Spleen (tissue), 11 donors: ENCODE measurements around the gene EZH1. TPM values are rescaled to one million over a fixed set of nuclear protein-coding genes. Genes with fewer than 3 reads are reported as not detected.

Source experiments
- DNase-seq: peaks from one replicate; pipeline ENCODE4 v3.0.0-alpha.2; 2020
- H3K27ac ChIP-seq, 8 donors: fragments of 200-600 bp; sonication (generic) in 7 of 8; 1 replicate in 4 of 8; 2 replicates in 4 of 8; pipeline versions ENCODE4 v1.5.0 to v1.8.0; 2016 to 2021; ENCODE audit warnings: inconsistent platforms in 4 of 8, mild to moderate bottlenecking in 4 of 8, moderate library complexity in 1 of 8
- H3K27me3 ChIP-seq, 7 donors: fragments of 200-600 bp; sonication (generic) in 6 of 7; replicated peaks in 1 of 7; 1 replicate in 4 of 7; 2 replicates in 3 of 7; pipeline versions ENCODE4 v1.5.0 to v1.8.0; 2016 to 2021; ENCODE audit warnings: inconsistent platforms in 3 of 7, mild to moderate bottlenecking in 1 of 7
- H3K36me3 ChIP-seq, 6 donors: fragments of 200-600 bp; sonication (generic) in 5 of 6; 1 replicate in 4 of 6; 2 replicates in 2 of 6; pipeline versions ENCODE4 v1.5.0 to v1.8.0; 2016 to 2021; ENCODE audit warnings: inconsistent platforms in 2 of 6
- H3K4me1 ChIP-seq, 6 donors: fragments of 200-600 bp; sonication (generic) in 5 of 6; 1 replicate in 3 of 6; 2 replicates in 3 of 6; pipeline versions ENCODE4 v1.5.0 to v1.8.0; 2016 to 2021; ENCODE audit warnings: inconsistent platforms in 3 of 6
- H3K4me3 ChIP-seq, 8 donors: fragments of 200-600 bp; sonication (generic) in 7 of 8; 1 replicate in 4 of 8; 2 replicates in 4 of 8; pipeline versions ENCODE4 v1.5.0 to v1.8.0; 2016 to 2021; ENCODE audit warnings: inconsistent platforms in 4 of 8, mild to moderate bottlenecking in 4 of 8, moderate library complexity in 2 of 8
- H3K9me3 ChIP-seq, 8 donors: fragments of 200-600 bp; sonication (generic) in 7 of 8; 1 replicate in 4 of 8; 2 replicates in 4 of 8; pipeline versions ENCODE4 v1.5.0 to v1.8.0; 2016 to 2021; ENCODE audit warnings: inconsistent platforms in 4 of 8
- POLR2A ChIP-seq, 3 donors: fragments of 450-650 bp; IDR thresholded peaks; one replicate each; pipeline ENCODE4 v1.5.1; 2017; ENCODE audit warnings: antibody characterized with exemption in 3 of 3, mild to moderate bottlenecking in 1 of 3
- POLR2AphosphoS5 ChIP-seq, 3 donors: sonication (generic); formaldehyde crosslinking; IDR thresholded peaks; one replicate each; pipeline ENCODE4 v1.5.1; 2017; ENCODE audit warnings: antibody characterized with exemption in 3 of 3
- WGBS, 5 donors: extraction: QIAGEN DNeasy Blood & Tissue Kit in 3 of 5; methylation state at CpG; one replicate each; pipeline versions ENCODE4 v1.1.5 to v1.1.7; 2013 to 2018; 5-methylcytosine and 5-hydroxymethylcytosine counted together
- intact Hi-C: fragments of 100-400 bp; cut with DNase I; formaldehyde crosslinking; loops from one replicate; pipeline ENCODE4 v1.15.0; 2023; ENCODE audit warnings: low total_unique reads
- polyA plus RNA-seq, 3 donors: library from polyadenylated mRNA; stranded (reverse); fragments of 200-250 nt; gene quantifications; one replicate each; pipeline ENCODE4 v1.2.1, GENCODE V29; 2013
- total RNA-seq, 7 donors: library from RNA; depleted of rRNA in 3 of 7; stranded (reverse); fragments of >200 nt in 3 of 7; fragmentation: NEBNext Ultra II Directional in 4 of 7; extraction: Animal tissue kit (Norgen Biotek cat#: 25700) in 4 of 7; gene quantifications; one replicate each; pipeline versions ENCODE4 v1.1.0 to v1.2.1, GENCODE V29; 2016 to 2021
- TF ChIP-seq, protein P1 (sequence below), 11 experiments: fragments of 200-600 bp in 7 of 11; fragments of 450-650 bp in 4 of 11; sonication (generic) in 4 of 11; IDR thresholded peaks in 8 of 11; conservative IDR thresholded peaks in 3 of 11; 1 replicate in 7 of 11; 2 replicates in 4 of 11; pipeline versions ENCODE4 v1.4.0 to v1.8.0; 2016 to 2021; ENCODE audit warnings: antibody characterized with exemption in 11 of 11, inconsistent platforms in 4 of 11, mild to moderate bottlenecking in 1 of 11
- donor health status: healthy with polysubstance abuse.
- donor health status: DM: no; HTN: no; CAD: no; lungs with moderate emphysema.
- donor health status: DM: no; HTN: no; CAD: no.
- donor health status: Bipolar disorder and iron deficiency.
- donor health status: healthy.
- donor health status: DM: no; HTN: no; CAD: no.
- donor health status: DM: yes; HTN: yes; CAD: no.

The EZH1 gene
- total and polyA plus RNA-seq, 10 donors: 24.1 to 104 (median 68.0) TPM

DNA sequence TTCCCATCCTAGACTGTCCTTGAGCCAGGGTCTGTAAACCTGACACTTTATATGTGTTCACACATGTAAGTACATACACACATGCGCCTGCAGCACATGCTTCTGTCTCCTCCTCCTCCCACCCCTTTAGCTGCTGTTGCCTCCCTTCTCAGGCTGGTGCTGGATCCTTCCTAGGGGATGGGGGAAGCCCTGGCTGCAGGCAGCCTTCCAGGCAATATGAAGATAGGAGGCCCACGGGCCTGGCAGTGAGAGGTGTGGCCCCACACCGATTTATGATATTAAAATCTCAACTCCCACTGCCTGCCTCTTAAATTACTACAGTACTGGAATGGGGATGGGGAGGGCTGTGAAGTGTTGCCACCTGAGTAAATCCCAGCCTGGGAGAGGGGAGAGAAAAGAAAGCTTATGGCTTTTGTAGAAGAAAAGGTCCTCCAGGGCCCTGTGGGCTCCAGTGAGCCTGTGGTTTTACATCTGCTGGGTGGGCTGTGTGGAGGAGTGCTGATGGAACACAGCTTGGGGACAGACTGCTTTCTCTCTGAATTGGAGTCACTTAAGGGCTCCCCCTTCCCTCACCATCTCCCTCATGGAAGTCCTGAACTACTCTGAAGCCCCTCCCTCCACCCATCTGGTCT, 34.6 kb upstream of the EZH1 start:
- WGBS, 5 donors: 71 to 91% (median 79%) methylated on average over 3 of the region's 3 CpGs
- H3K36me3 ChIP-seq: peaks cover 3 to 59% (median 47%) of the 10 kb centered on the region in 6 donors
- H3K4me3 ChIP-seq: no peak overlapping the region
- peaks cover 8 to 62% (median 36%) of the 10 kb centered on the region in 6 donors for H3K4me1 ChIP-seq
- TF ChIP-seq, protein P1, sequence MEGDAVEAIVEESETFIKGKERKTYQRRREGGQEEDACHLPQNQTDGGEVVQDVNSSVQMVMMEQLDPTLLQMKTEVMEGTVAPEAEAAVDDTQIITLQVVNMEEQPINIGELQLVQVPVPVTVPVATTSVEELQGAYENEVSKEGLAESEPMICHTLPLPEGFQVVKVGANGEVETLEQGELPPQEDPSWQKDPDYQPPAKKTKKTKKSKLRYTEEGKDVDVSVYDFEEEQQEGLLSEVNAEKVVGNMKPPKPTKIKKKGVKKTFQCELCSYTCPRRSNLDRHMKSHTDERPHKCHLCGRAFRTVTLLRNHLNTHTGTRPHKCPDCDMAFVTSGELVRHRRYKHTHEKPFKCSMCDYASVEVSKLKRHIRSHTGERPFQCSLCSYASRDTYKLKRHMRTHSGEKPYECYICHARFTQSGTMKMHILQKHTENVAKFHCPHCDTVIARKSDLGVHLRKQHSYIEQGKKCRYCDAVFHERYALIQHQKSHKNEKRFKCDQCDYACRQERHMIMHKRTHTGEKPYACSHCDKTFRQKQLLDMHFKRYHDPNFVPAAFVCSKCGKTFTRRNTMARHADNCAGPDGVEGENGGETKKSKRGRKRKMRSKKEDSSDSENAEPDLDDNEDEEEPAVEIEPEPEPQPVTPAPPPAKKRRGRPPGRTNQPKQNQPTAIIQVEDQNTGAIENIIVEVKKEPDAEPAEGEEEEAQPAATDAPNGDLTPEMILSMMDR (IDR thresholded peaks at IDR 0.05 in 8 of 11, conservative IDR thresholded peaks at IDR 0.05 in 3 of 11): no peak
- TF ChIP-seq POLR2A (IDR thresholded peaks at IDR 0.05) (no peak), POLR2AphosphoS5 (IDR thresholded peaks at IDR 0.05) (no peak)
- intact Hi-C loops: no loop called here
- no peaks in the 10 kb centered on the region for H3K9me3 ChIP-seq
- no peak overlapping the region for H3K27ac ChIP-seq
- peaks cover 0 to 48% (median 42%) of the 10 kb centered on the region in 7 donors for H3K27me3 ChIP-seq
- DNase-seq: peak; percentile 18

GRCh38 chr17:42778570-42778969, 33.7 kb upstream of the EZH1 start:
- Histone ChIP-seq H3K27me3 (peaks cover 0 to 40% (median 34%) of the 10 kb centered on the region in 7 donors), H3K4me3 (no peak overlapping the region), H3K4me1 (peaks cover 12 to 62% (median 36%) of the 10 kb centered on the region in 6 donors), H3K9me3 (no peaks in the 10 kb centered on the region), H3K27ac (no peak overlapping the region), H3K36me3 (peaks cover 3 to 60% (median 47%) of the 10 kb centered on the region in 6 donors)
- DNase-seq: peak; percentile 18
- intact Hi-C loops: no loop called here
- WGBS, 5 donors: 87 to 95% (median 93%) methylated on average over 5 of the region's 5 CpGs
- TF ChIP-seq, protein P1 (IDR thresholded peaks at IDR 0.05 in 8 of 11, conservative IDR thresholded peaks at IDR 0.05 in 3 of 11): no peak
- no peak for TF ChIP-seq POLR2AphosphoS5 (IDR thresholded peaks at IDR 0.05)
- no peak for TF ChIP-seq POLR2A (IDR thresholded peaks at IDR 0.05)

- intact Hi-C loops: no loop called here
- peak; percentile 8 for DNase-seq
- no peaks in the 10 kb centered on the region for H3K9me3 ChIP-seq
- WGBS, 5 donors: 39 to 71% (median 57%) methylated on average over 3 of the region's 3 CpGs
- peaks cover 8 to 47% (median 32%) of the 10 kb centered on the region in 6 donors for H3K4me1 ChIP-seq
- H3K27me3 ChIP-seq: peaks cover 0 to 10% (median 6%) of the 10 kb centered on the region in 7 donors
- TF ChIP-seq, protein P1 (IDR thresholded peaks at IDR 0.05 in 8 of 11, conservative IDR thresholded peaks at IDR 0.05 in 3 of 11): no peak
- no peak for TF ChIP-seq POLR2AphosphoS5 (IDR thresholded peaks at IDR 0.05)
- TF ChIP-seq POLR2A (IDR thresholded peaks at IDR 0.05): no peak
- peaks cover 3 to 60% (median 47%) of the 10 kb centered on the region in 6 donors for H3K36me3 ChIP-seq
- H3K27ac ChIP-seq: no peak overlapping the region
- H3K4me3 ChIP-seq: no peak overlapping the region
Observed at GRCh38 chr17:42775534-42776098, 30.8 kb upstream of the EZH1 start.

- Histone ChIP-seq H3K9me3 (no peaks in the 10 kb centered on the region), H3K36me3 (peaks cover 3 to 48% (median 41%) of the 10 kb centered on the region in 6 donors), H3K27ac (peak overlapping the region in 5 of 8 donors; percentile 80 to 94 (median 89)), H3K4me3 (peak overlapping the region in 7 of 8 donors; percentile 46 to 96 (median 73)), H3K4me1 (peaks cover 7 to 33% (median 22%) of the 10 kb centered on the region in 6 donors), H3K27me3 (no peaks in the 10 kb centered on the region)
- TF ChIP-seq, protein P1 (IDR thresholded peaks at IDR 0.05 in 8 of 11, conservative IDR thresholded peaks at IDR 0.05 in 3 of 11): no peak
- TF ChIP-seq POLR2AphosphoS5 (IDR thresholded peaks at IDR 0.05) (no peak), POLR2A (IDR thresholded peaks at IDR 0.05) (no peak)
- 60 to 77% (median 67%) methylated on average over 3 of the region's 3 CpGs for WGBS, 5 donors
- DNase-seq: no peak
- intact Hi-C loops: no loop called here
Observed at GRCh38 chr17:42774066-42774745, 29.4 kb upstream of the EZH1 start.
